K562 (cell line): Measurements from ENCODE around the gene ANKRD13A.

Experiments used
- CBFA2T3 ChIP-seq: fragments of 450-650 bp; IDR thresholded peaks from 2 replicates; pipeline ENCODE4 v1.6.1; 2017
- CEBPG ChIP-seq, 3 experiments: fragments of 200-800 bp in 1 of 3; sonication (Bioruptor generic) in 1 of 3; sonication (generic) in 1 of 3; formaldehyde crosslinking in 1 of 3; IDR thresholded peaks in 2 of 3; conservative IDR thresholded peaks in 1 of 3; 2 replicates each; pipeline versions ENCODE4 v1.6.1 to v1.8.0; 2016 to 2022; ENCODE audit warnings: missing compliant biosample characterization in 2 of 3, missing genetic modification characterization in 2 of 3, mild to moderate bottlenecking in 1 of 3, missing genetic modification reagents in 1 of 3
- CTCF ChIP-seq, 3 experiments: IDR thresholded peaks in 2 of 3; conservative IDR thresholded peaks in 1 of 3; 2 replicates each; pipeline ENCODE4 v1.5.1; 2011 to 2012; ENCODE audit warnings: low read length in 3 of 3, mild to moderate bottlenecking in 3 of 3, control low read depth in 2 of 3, improper control_type of control experiment in 1 of 3, inconsistent platforms in 1 of 3, low read depth in 1 of 3, mixed read lengths in 1 of 3, moderate library complexity in 1 of 3; ENCODE audit not compliant: insufficient read depth in 2 of 3
- KLF1 ChIP-seq: fragments of 450-650 bp; IDR thresholded peaks from 2 replicates; pipeline ENCODE4 v1.6.1; 2016; ENCODE audit warnings: missing genetic modification characterization, missing compliant biosample characterization
- SNRNP70 ChIP-seq: fragments of 200-400 bp; formaldehyde crosslinking; optimal IDR thresholded peaks from 2 replicates; pipeline ENCODE3; 2017; ENCODE audit warnings: low read depth, low read length
- TRIM28 ChIP-seq: fragments of 450-650 bp; IDR thresholded peaks from 2 replicates; pipeline ENCODE4 v1.6.1; 2017
- ZBTB43 ChIP-seq: sonication (generic); formaldehyde crosslinking; IDR thresholded peaks from 2 replicates; pipeline ENCODE4 v1.8.0; 2023; ENCODE audit warnings: mild to moderate bottlenecking, missing genetic modification reagents
- ZNF232 ChIP-seq: sonication (generic); formaldehyde crosslinking; IDR thresholded peaks from 2 replicates; pipeline ENCODE4 v1.8.0; 2022; ENCODE audit warnings: mild to moderate bottlenecking, missing genetic modification reagents

GRCh38 chr12:110067531-110067930 is 68.3 kb downstream of the ANKRD13A start:
- TF ChIP-seq KLF1 (tag) (no peak), TRIM28 (no peak), CTCF (IDR thresholded peaks at IDR 0.05 in 2 of 3, conservative IDR thresholded peaks at IDR 0.05 in 1 of 3; ENCODE audit: insufficient read depth in 2 of 3, low read depth in 1 of 3, low read length in 3 of 3) (no peak), ZNF232 (no peak), ZBTB43 (CRISPR knock-in tag) (no peak), CBFA2T3 (no peak), CEBPG (CRISPR knock-in tag; IDR thresholded peaks at IDR 0.05) (no peak), CEBPG (tag; conservative IDR thresholded peaks at IDR 0.05 in 1 of 2, IDR thresholded peaks at IDR 0.05 in 1 of 2) (no peak), SNRNP70 (no peak)
